KOPT-K1 (cell line): ENCODE measurements around the gene CACNA1B.
"Not testable (repeated sequence)": the region's sequence is repeated elsewhere in the genome, so short reads cannot be mapped to it uniquely, and the experiment has no call there.

ENCODE experiments used
- H3K27ac ChIP-seq: fragments of 200-600 bp; sonication (generic); 2 replicates; pipeline ENCODE4 v1.5.1; 2016; ENCODE audit warnings: antibody characterized with exemption, mild to moderate bottlenecking, low read depth, low read length; ENCODE audit not compliant: poor library complexity, severe bottlenecking
- H3K36me3 ChIP-seq: fragments of 200-600 bp; sonication (generic); 2 replicates; pipeline ENCODE4 v1.5.1; 2017; ENCODE audit warnings: antibody characterized with exemption, mild to moderate bottlenecking, low read length, moderate library complexity; ENCODE audit not compliant: insufficient read depth
- H3K9me3 ChIP-seq: fragments of 200-600 bp; sonication (generic); 2 replicates; pipeline ENCODE4 v1.5.1; 2017; ENCODE audit warnings: antibody characterized with exemption, low read length, mild to moderate bottlenecking; ENCODE audit not compliant: insufficient read depth, poor library complexity, severe bottlenecking

The CACNA1B gene

GRCh38 chr9:138122201-138122600, 244.6 kb downstream of the CACNA1B start:
- no peak overlapping the region for H3K27ac ChIP-seq
- peaks cover 6% of the 10 kb centered on the region for H3K9me3 ChIP-seq
- H3K36me3 ChIP-seq: no peaks in the 10 kb centered on the region

DNA sequence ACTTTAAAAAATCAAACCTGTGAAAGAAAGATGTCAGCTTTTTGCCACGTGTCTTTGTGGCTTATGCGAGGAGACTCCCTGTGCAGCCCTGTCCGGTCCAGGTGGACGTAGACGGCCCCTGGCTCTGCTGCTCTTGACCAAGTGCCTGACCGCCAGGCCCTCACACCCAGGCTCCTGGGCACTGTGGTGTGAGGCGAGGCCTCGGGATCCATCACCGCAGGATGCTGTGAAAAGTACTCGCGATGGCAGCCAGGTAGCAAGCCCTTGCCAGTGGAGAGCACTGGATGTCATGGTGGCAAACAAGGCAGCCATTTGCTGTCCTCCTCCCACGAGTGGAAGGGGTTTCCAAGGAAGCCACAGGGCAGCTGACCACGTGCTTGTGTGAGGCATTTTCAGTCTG, 245.1 kb downstream of the CACNA1B start:
- no peak overlapping the region for H3K27ac ChIP-seq
- peaks cover 6% of the 10 kb centered on the region for H3K9me3 ChIP-seq
- H3K36me3 ChIP-seq: no peaks in the 10 kb centered on the region

GRCh38 chr9:138123086-138123485, 245.5 kb downstream of the CACNA1B start:
- Histone ChIP-seq H3K27ac (no peak overlapping the region), H3K36me3 (no peaks in the 10 kb centered on the region), H3K9me3 (peaks cover 6% of the 10 kb centered on the region)

- H3K9me3 ChIP-seq, H3K36me3 ChIP-seq, H3K27ac ChIP-seq: not testable (repeated sequence)
Measured at GRCh38 chr9:138126090-138126857, 248.7 kb downstream of the CACNA1B start.

GRCh38 chr9:138126858-138127584, 249.4 kb downstream of the CACNA1B start:
- not testable (repeated sequence) for H3K27ac ChIP-seq, H3K9me3 ChIP-seq

DNA sequence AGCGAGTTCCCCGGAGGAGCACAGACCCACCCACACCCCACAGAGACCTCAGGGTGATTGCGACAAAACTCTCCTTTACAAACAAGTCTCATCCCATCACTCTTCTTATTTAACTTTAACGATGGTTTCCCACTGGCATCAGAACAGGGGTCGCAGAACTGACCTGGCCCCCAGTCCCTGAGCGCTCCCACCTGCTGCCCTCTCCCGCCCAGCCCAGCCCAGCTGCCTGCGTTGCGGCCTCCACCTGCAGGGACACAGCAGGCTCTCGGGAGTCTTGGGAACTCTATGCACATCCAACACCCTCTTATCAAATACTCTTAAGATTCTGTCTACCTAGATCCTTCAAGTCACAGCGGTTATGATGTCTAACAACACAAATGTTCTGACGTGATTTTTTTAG, 250.4 kb downstream of the CACNA1B start:
- H3K36me3 ChIP-seq, H3K9me3 ChIP-seq, H3K27ac ChIP-seq: not testable (repeated sequence)

More at GRCh38 chr9:138126858-138127584, 249.4 kb downstream of the CACNA1B start:
- not testable (repeated sequence) for H3K36me3 ChIP-seq

DNA sequence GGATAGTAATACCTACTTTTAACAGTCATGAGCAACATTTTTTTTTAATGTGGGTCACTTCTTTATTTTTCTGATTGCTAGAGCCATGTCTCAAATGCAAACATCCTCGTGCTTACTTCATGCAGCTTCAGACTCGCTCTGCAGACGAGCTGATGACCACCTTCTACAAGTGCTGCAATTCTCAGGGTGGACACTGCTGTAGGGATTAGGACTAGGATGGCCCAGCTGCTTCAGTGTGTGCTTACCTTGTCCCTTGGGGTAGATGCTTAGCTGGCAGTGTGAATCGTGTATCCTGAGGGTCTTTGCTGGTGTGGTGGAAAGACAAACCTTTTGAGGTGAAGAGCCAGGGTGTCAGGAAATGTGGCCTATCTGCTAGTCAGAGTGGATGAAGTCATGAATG, 251.7 kb downstream of the CACNA1B start:
- not testable (repeated sequence) for H3K27ac ChIP-seq, H3K9me3 ChIP-seq, H3K36me3 ChIP-seq

GRCh38 chr9:138132946-138133705, 255.5 kb downstream of the CACNA1B start:
- H3K27ac ChIP-seq, H3K36me3 ChIP-seq, H3K9me3 ChIP-seq: not testable (repeated sequence)

DNA sequence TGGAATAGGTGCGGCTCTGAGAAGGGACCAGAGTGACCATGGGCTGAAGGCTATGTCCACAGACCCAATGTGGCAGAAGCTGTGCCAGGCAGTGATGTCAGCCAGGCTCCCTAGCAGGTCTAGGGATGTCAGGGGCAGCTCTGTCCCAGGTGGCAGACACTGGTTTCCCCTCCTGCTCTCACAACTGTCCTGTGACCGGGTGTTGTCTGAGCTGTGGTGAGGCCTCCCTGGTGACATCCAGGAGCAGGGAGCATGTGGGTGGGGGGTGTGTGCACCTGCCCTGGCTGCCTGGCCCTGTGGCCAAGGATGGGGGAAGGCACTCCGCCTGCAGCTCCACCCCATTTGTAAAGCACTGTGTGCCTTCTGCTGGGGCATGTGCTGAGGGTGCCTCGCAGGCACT, 257.0 kb downstream of the CACNA1B start:
- H3K36me3 ChIP-seq, H3K27ac ChIP-seq, H3K9me3 ChIP-seq: not testable (repeated sequence)

DNA sequence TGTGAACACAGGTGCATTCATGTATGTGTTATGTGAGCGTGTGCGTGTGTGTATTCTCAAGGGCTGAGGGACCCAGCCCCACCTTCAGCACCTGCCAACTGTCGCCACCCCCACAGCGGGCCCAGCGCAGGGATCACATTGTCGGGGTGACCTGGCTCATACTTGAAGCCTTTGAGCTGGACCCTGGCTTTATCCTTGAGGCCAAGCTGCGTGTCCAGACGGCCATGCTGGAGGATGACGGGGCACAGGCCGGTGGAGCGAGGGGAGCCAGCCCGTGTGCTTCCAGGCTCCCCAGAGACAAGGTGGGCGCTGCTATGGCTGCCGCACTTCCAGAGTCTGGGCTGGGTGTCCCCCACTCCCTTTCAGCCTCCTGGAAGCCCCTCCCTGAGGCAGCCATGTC, 261.5 kb downstream of the CACNA1B start:
- not testable (repeated sequence) for H3K27ac ChIP-seq, H3K9me3 ChIP-seq, H3K36me3 ChIP-seq

DNA sequence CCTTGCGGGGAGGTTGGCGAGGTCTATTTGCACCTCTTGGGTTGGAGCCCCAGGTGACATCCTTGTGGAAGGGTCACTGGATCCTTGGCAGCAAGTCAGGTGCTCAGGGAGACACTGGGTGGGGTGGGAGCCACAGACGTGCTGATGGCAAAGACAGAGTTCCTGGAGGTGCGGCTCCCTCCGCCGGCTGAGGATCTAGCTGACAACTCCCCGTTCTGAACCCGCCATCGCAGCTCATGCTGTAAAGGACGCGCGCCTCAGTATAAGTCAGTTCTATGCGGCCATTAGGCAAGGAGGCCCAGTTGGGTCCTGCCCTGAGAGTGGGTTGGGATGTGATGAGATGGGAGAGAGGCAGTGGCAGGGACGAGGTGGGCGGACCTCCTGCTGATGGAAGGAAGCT, 263.4 kb downstream of the CACNA1B start:
- H3K36me3 ChIP-seq, H3K9me3 ChIP-seq, H3K27ac ChIP-seq: not testable (repeated sequence)

- H3K9me3 ChIP-seq, H3K36me3 ChIP-seq, H3K27ac ChIP-seq: not testable (repeated sequence)
Measured at GRCh38 chr9:138142528-138143244, 265.1 kb downstream of the CACNA1B start.

DNA sequence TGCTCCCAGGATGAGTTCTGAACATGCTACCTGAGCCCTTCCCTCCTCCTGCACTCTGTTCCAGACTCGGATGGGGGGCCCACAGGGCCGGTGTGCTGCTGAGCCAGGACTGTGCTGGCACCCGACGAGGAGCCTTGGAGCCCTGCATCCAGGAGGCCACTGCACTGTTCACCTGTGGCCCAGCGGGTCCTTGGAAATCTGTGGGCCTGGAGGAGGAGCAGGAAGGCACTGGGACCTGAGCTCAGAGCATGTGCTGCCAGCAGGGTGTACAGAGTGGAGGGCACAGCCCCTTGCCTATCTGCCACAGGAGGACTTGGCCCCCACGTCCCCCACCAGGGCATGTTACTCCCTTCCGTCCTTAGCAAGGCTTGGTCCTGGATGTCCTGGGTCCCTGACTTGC, 265.9 kb downstream of the CACNA1B start:
- H3K36me3 ChIP-seq, H3K27ac ChIP-seq, H3K9me3 ChIP-seq: not testable (repeated sequence)

GRCh38 chr9:138147556-138147955, 270.0 kb downstream of the CACNA1B start:
- H3K36me3 ChIP-seq: not testable (repeated sequence)

More at GRCh38 chr9:138147556-138147955, 270.0 kb downstream of the CACNA1B start:
- not testable (repeated sequence) for H3K9me3 ChIP-seq, H3K27ac ChIP-seq
